ENCODE results near the gene RPTOR.

DNA sequence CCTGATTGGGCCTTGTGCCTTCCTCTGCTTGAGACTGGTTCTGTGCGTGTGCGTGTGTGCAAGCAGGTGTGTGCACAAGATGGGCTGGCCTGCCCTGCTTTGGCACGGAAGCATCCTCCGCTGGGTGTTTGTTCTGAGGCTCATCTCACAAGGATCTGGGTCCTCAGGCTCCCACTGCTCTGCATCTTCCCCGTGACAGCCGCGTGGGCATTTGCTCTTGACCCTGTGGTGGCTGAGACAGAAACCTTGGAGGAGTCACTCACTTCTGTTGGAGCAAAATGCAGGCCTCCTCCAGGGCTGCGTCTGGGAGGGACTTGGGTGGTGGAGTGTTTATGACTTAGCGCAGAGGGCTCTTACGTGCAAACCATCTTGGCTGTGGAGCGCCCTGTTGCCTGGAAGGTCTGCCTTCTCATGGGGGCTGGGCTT is 119.2 kb downstream of the RPTOR start:
- no peak for TF ChIP-seq EZH2phosphoT487 (IDR thresholded peaks at IDR 0.05; ENCODE audit: insufficient read depth, low read depth)
- TF ChIP-seq EZH2 (IDR thresholded peaks at IDR 0.05; ENCODE audit: insufficient read depth, poor library complexity, severe bottlenecking): no peak
